HL-60 (cell line): Measurements from ENCODE around the gene STK32B.

Experiments
- DNase-seq, 2 experiments: peaks; one replicate each; pipeline ENCODE4 v3.0.0-alpha.2; 2010 to 2020; ENCODE audit warnings: low read depth in 1 of 2, low spot score in 1 of 2
- H3K27ac ChIP-seq: fragments of 250-450 bp; sonication (Bioruptor Pico); replicated peaks from 2 replicates; pipeline ENCODE4 v1.5.1; 2020; ENCODE audit warnings: mild to moderate bottlenecking, moderate library complexity
- H3K27me3 ChIP-seq: fragments of 250-450 bp; sonication (Bioruptor Pico); 2 replicates; pipeline ENCODE4 v1.5.1; 2021; ENCODE audit warnings: mild to moderate bottlenecking, moderate library complexity; ENCODE audit not compliant: insufficient read depth, poor library complexity, severe bottlenecking
- H3K4me3 ChIP-seq: replicated peaks from 2 replicates; pipeline ENCODE4 v1.5.1; 2011; ENCODE audit warnings: mild to moderate bottlenecking, control low read depth, low read length; ENCODE audit not compliant: insufficient read depth
- CTCF ChIP-seq: IDR thresholded peaks from one replicate; pipeline ENCODE4 v1.5.1; 2011; ENCODE audit warnings: low read length, control low read depth, inconsistent platforms; ENCODE audit not compliant: insufficient read depth
- GABPA ChIP-seq: IDR thresholded peaks from 2 replicates; pipeline ENCODE4 v1.6.1; 2012; ENCODE audit warnings: low read depth
- POLR2AphosphoS5 ChIP-seq: IDR thresholded peaks from 2 replicates; pipeline ENCODE4 v1.6.1; 2012; ENCODE audit warnings: low read depth
- SPI1 ChIP-seq: IDR thresholded peaks from 2 replicates; pipeline ENCODE4 v1.6.1; 2012; ENCODE audit warnings: low read depth, mild to moderate bottlenecking, borderline replicate concordance
- TF ChIP-seq, protein P1 (sequence below): IDR thresholded peaks from 2 replicates; pipeline ENCODE4 v1.6.1; 2012; ENCODE audit warnings: low read depth; ENCODE audit not compliant: insufficient replicate concordance

STK32B gene

DNA sequence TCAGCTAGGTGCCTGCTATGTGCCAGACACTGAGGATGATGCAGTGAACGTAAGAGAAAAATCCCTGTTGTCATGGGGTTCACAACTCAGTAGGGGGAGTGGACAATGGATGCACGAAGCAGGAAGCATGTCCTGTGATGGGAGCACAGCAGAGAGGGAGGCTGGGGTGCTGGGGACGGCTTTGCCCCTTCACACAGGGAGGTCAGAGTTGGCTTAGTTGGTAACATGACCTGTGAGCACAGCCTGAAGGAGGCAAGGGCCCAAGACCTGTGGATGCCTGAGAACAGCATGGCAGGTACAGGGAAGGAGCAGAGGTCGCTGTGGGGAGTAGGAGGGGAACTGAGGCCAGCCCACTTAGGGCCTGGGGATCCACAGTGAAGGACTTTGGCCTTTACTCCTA lies 109.4 kb downstream of the STK32B start:
- Histone ChIP-seq H3K27ac (no peak overlapping the region), H3K27me3 (no peaks in the 10 kb centered on the region), H3K4me3 (no peak overlapping the region)
- TF ChIP-seq CTCF = no peak
- TF ChIP-seq SPI1 = no peak
- TF ChIP-seq, protein P1, sequence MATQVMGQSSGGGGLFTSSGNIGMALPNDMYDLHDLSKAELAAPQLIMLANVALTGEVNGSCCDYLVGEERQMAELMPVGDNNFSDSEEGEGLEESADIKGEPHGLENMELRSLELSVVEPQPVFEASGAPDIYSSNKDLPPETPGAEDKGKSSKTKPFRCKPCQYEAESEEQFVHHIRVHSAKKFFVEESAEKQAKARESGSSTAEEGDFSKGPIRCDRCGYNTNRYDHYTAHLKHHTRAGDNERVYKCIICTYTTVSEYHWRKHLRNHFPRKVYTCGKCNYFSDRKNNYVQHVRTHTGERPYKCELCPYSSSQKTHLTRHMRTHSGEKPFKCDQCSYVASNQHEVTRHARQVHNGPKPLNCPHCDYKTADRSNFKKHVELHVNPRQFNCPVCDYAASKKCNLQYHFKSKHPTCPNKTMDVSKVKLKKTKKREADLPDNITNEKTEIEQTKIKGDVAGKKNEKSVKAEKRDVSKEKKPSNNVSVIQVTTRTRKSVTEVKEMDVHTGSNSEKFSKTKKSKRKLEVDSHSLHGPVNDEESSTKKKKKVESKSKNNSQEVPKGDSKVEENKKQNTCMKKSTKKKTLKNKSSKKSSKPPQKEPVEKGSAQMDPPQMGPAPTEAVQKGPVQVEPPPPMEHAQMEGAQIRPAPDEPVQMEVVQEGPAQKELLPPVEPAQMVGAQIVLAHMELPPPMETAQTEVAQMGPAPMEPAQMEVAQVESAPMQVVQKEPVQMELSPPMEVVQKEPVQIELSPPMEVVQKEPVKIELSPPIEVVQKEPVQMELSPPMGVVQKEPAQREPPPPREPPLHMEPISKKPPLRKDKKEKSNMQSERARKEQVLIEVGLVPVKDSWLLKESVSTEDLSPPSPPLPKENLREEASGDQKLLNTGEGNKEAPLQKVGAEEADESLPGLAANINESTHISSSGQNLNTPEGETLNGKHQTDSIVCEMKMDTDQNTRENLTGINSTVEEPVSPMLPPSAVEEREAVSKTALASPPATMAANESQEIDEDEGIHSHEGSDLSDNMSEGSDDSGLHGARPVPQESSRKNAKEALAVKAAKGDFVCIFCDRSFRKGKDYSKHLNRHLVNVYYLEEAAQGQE = no peak
- DNase-seq = no peak

- Histone ChIP-seq H3K27ac (no peak overlapping the region), H3K4me3 (no peak overlapping the region), H3K27me3 (no peaks in the 10 kb centered on the region)
- DNase-seq = no peak
- no peak for TF ChIP-seq GABPA
- no peak for TF ChIP-seq CTCF
- no peak for TF ChIP-seq SPI1
- TF ChIP-seq POLR2AphosphoS5 = no peak
- TF ChIP-seq, protein P1 = no peak
These were observed 111.7 kb downstream of the STK32B start for GRCh38 chr4:5162909-5163508.

DNA sequence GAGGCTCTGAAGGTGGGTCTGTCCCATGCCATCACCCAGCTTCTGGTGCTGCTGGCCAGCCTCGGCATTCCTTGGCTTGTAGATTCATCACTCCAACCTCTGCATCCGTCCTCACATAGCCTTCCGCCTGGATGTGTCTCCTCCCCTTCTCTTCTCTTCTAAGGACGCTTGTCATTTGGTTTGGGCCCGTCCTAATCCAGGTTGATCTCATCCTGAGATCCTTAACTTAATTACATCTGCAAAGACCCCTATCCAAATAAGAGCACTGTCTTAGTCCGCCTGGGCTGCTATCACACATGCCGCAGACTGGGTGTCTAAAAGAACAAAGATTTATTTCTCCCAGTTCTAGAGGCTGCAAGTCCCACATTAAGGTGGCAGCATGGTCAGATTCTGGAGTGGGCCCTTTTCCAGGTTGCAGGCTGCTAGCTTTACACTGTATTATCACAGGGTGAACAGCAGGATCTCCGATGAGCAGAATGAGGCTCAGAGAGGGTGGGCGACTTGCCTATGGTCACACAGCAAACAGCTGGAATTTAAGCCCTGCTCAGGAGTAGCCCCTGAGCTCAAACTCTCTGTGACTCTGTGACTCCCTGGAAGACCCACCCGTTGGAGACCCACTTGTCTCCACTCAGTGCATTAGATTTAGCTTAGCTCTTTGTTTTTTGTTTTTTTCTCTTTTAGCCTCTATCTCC lies 113.1 kb downstream of the STK32B start:
- H3K4me3 ChIP-seq = no peak overlapping the region
- DNase-seq = no peak
- no peak overlapping the region for H3K27ac ChIP-seq
- H3K27me3 ChIP-seq = no peaks in the 10 kb centered on the region
- TF ChIP-seq SPI1 = no peak
- no peak for TF ChIP-seq CTCF
- TF ChIP-seq, protein P1 = no peak
- TF ChIP-seq POLR2AphosphoS5 = no peak
- TF ChIP-seq GABPA = no peak
